GM23248 (cell line): ENCODE results near the gene ZDHHC15. TPM values are rescaled to one million over a fixed set of nuclear protein-coding genes. Genes with fewer than 3 reads are reported as not detected.
"Not testable (repeated sequence)": the region's sequence is repeated elsewhere in the genome, so short reads cannot be mapped to it uniquely, and the experiment has no call there.

Experiments
- DNase-seq: peaks from one replicate; pipeline ENCODE4 v3.0.0-alpha.2; 2015
- H2AFZ ChIP-seq: fragments of 200-600 bp; sonication (generic); 2 replicates; pipeline ENCODE4 v1.6.1; 2016; ENCODE audit warnings: antibody characterized with exemption
- H3F3A ChIP-seq: fragments of 200-600 bp; sonication (generic); 2 replicates; pipeline ENCODE4 v1.6.1; 2016; ENCODE audit warnings: mild to moderate bottlenecking, antibody characterized with exemption, mixed run types; ENCODE audit not compliant: insufficient read depth
- H3K27ac ChIP-seq: fragments of 200-600 bp; sonication (generic); 2 replicates; pipeline ENCODE4 v1.5.1; 2016; ENCODE audit warnings: mild to moderate bottlenecking
- H3K27me3 ChIP-seq: fragments of 200-600 bp; sonication (generic); replicated peaks from 2 replicates; pipeline ENCODE4 v1.6.1; 2016; ENCODE audit warnings: mild to moderate bottlenecking; ENCODE audit not compliant: insufficient read depth
- H3K36me3 ChIP-seq: fragments of 200-600 bp; sonication (generic); 2 replicates; pipeline ENCODE4 v1.6.1; 2016; ENCODE audit warnings: low read depth, mild to moderate bottlenecking
- H3K4me1 ChIP-seq: fragments of 200-600 bp; sonication (generic); 2 replicates; pipeline ENCODE4 v1.6.1; 2016; ENCODE audit warnings: mild to moderate bottlenecking; ENCODE audit not compliant: insufficient read depth
- H3K4me2 ChIP-seq: fragments of 200-600 bp; sonication (generic); one replicate; pipeline ENCODE4 v1.6.1; 2016; ENCODE audit warnings: mild to moderate bottlenecking; ENCODE audit not compliant: unreplicated experiment
- H3K4me3 ChIP-seq: fragments of 200-600 bp; sonication (generic); 2 replicates; pipeline ENCODE4 v1.5.1; 2016; ENCODE audit warnings: mild to moderate bottlenecking
- H3K79me2 ChIP-seq: fragments of 200-600 bp; sonication (generic); 2 replicates; pipeline ENCODE4 v1.6.1; 2016; ENCODE audit warnings: mild to moderate bottlenecking; ENCODE audit not compliant: insufficient read depth
- H3K9ac ChIP-seq: fragments of 200-600 bp; sonication (generic); 2 replicates; pipeline ENCODE4 v1.6.1; 2016; ENCODE audit warnings: mild to moderate bottlenecking
- H3K9me2 ChIP-seq: fragments of 200-600 bp; sonication (generic); 2 replicates; pipeline ENCODE4 v1.6.1; 2016; ENCODE audit warnings: mixed run types, mild to moderate bottlenecking, moderate library complexity; ENCODE audit not compliant: insufficient read depth
- H3K9me3 ChIP-seq: fragments of 200-600 bp; sonication (generic); one replicate; pipeline ENCODE4 v1.6.1; 2017; ENCODE audit warnings: low read depth
- H4K20me1 ChIP-seq: fragments of 200-600 bp; sonication (generic); 2 replicates; pipeline ENCODE4 v1.6.0; 2016; ENCODE audit not compliant: insufficient read depth
- EZH2 ChIP-seq: fragments of 200-600 bp; sonication (generic); IDR thresholded peaks from 2 replicates; pipeline ENCODE4 v1.6.1; 2018; ENCODE audit warnings: antibody characterized with exemption, mild to moderate bottlenecking; ENCODE audit not compliant: insufficient read depth, poor library complexity, severe bottlenecking
- EZH2phosphoT487 ChIP-seq: fragments of 200-600 bp; sonication (generic); IDR thresholded peaks from 2 replicates; pipeline ENCODE4 v1.6.1; 2018; ENCODE audit warnings: antibody characterized with exemption, moderate library complexity, mild to moderate bottlenecking, low read depth; ENCODE audit not compliant: insufficient read depth
- WGBS, 2 experiments: methylation state at CpG; one replicate each; pipeline ENCODE4 v1.1.6; 2015 to 2017; ENCODE audit warnings: low lambda C conversion rate in 2 of 2, low coverage in 1 of 2; ENCODE audit errors: missing lambda C conversion rate in 2 of 2; 5-methylcytosine and 5-hydroxymethylcytosine counted together
- in situ Hi-C: fragments of 300-500 bp; cut with MboI; formaldehyde crosslinking; loops from 2 replicates; pipeline ENCODE4 v1.15.0; 2020
- polyA plus RNA-seq: library from polyadenylated mRNA; unstranded; fragments of >200 nt; fragmentation: Nextera tagmentation; extraction: Ambion mirVana; gene quantifications from 2 replicates; pipeline ENCODE4 v1.2.1, GENCODE V29; 2016
- total RNA-seq: library from RNA; depleted of rRNA; stranded (reverse); fragments of >200 nt; shearing (Covaris generic); gene quantifications from 2 replicates; pipeline ENCODE4 v1.2.3, GENCODE V29; 2014

The ZDHHC15 gene
- total and polyA plus RNA-seq, 2 experiments from 2014 or later: 0.18 TPM; not detected in 1

GRCh38 chrX:75544786-75545185 is 21.9 kb upstream of the ZDHHC15 start:
- Histone ChIP-seq H3K9ac (no peak overlapping the region), H3K27me3 (no peaks in the 10 kb centered on the region), H2AFZ (no peak overlapping the region), H3K4me2 (no peak overlapping the region), H3K27ac (no peak overlapping the region), H3K9me2 (no peaks in the 10 kb centered on the region), H3K79me2 (no peaks in the 10 kb centered on the region), H3K9me3 (no peaks in the 10 kb centered on the region), H3K36me3 (no peaks in the 10 kb centered on the region), H3K4me1 (no peaks in the 10 kb centered on the region), H3K4me3 (no peak overlapping the region), H4K20me1 (no peaks in the 10 kb centered on the region), H3F3A (no peaks in the 10 kb centered on the region)
- 20 to 42% methylated on average over 2 of the region's 2 CpGs for WGBS, 2 experiments
- TF ChIP-seq EZH2phosphoT487: no peak
- in situ Hi-C loops: no loop called here
- no peak for DNase-seq

GRCh38 chrX:75483933-75484332 is 38.9 kb downstream of the ZDHHC15 start:
- 13 to 20% methylated on average over 1 of the region's 1 CpG for WGBS, 2 experiments
- Histone ChIP-seq H3K27ac (no peak overlapping the region), H3K9me3 (no peaks in the 10 kb centered on the region), H2AFZ (no peak overlapping the region), H3K4me2 (no peak overlapping the region), H3K36me3 (no peaks in the 10 kb centered on the region), H3K4me1 (no peaks in the 10 kb centered on the region), H3K79me2 (no peaks in the 10 kb centered on the region), H3K4me3 (no peak overlapping the region), H3K9me2 (no peaks in the 10 kb centered on the region), H4K20me1 (no peaks in the 10 kb centered on the region), H3F3A (no peaks in the 10 kb centered on the region), H3K9ac (no peak overlapping the region), H3K27me3 (no peaks in the 10 kb centered on the region)
- in situ Hi-C loops: no loop called here
- no peak for DNase-seq
- TF ChIP-seq EZH2phosphoT487 (no peak), EZH2 (no peak)

GRCh38 chrX:75461780-75462179 is 61.1 kb downstream of the ZDHHC15 start:
- H3K9me3 ChIP-seq, H3K4me2 ChIP-seq, H2AFZ ChIP-seq, H3K4me3 ChIP-seq, DNase-seq, H3K79me2 ChIP-seq, H3K9ac ChIP-seq, H3F3A ChIP-seq, H3K27ac ChIP-seq, H3K36me3 ChIP-seq, in situ Hi-C loops, H3K9me2 ChIP-seq, H3K4me1 ChIP-seq, H3K27me3 ChIP-seq, H4K20me1 ChIP-seq: not testable (repeated sequence)

GRCh38 chrX:75421688-75422230 is 101.1 kb downstream of the ZDHHC15 start:
- Histone ChIP-seq H3K27ac (no peak overlapping the region), H3K9me3 (no peaks in the 10 kb centered on the region), H3K9ac (no peak overlapping the region), H3K4me3 (no peak overlapping the region), H3F3A (no peaks in the 10 kb centered on the region), H3K9me2 (no peaks in the 10 kb centered on the region), H4K20me1 (no peaks in the 10 kb centered on the region), H3K27me3 (no peaks in the 10 kb centered on the region), H3K79me2 (no peaks in the 10 kb centered on the region), H3K36me3 (no peaks in the 10 kb centered on the region), H3K4me2 (no peak overlapping the region), H2AFZ (no peak overlapping the region), H3K4me1 (no peaks in the 10 kb centered on the region)
- no peak for DNase-seq
- TF ChIP-seq EZH2phosphoT487: no peak
- TF ChIP-seq EZH2: no peak
- in situ Hi-C loops: no loop called here

- H4K20me1 ChIP-seq, H3K9me3 ChIP-seq, H3K27ac ChIP-seq, H3F3A ChIP-seq, in situ Hi-C loops, H2AFZ ChIP-seq, H3K9me2 ChIP-seq, H3K4me3 ChIP-seq, H3K79me2 ChIP-seq, DNase-seq, H3K4me1 ChIP-seq, H3K36me3 ChIP-seq, H3K4me2 ChIP-seq, H3K27me3 ChIP-seq, H3K9ac ChIP-seq: not testable (repeated sequence)
- WGBS, 2 experiments: 90% methylated on average over 7 of the region's 24 CpGs; no CpG with 5 or more reads in 1 of the 2 experiments
Observed at GRCh38 chrX:75407153-75407552, 115.7 kb downstream of the ZDHHC15 start.
